HepG2 (cell line): Measurements from ENCODE around the gene TGFBR1. TPM values are rescaled to one million over a fixed set of nuclear protein-coding genes. Genes with fewer than 3 reads are reported as not detected.

ENCODE experiments used
- BORCS8-MEF2B ChIP-seq: sonication (generic); formaldehyde crosslinking; IDR thresholded peaks from 2 replicates; pipeline ENCODE4 v1.8.0; 2022; ENCODE audit warnings: mild to moderate bottlenecking, missing genetic modification reagents
- CBFB ChIP-seq: sonication (generic); formaldehyde crosslinking; IDR thresholded peaks from 2 replicates; pipeline ENCODE4 v1.4.0; 2020; ENCODE audit warnings: missing genetic modification reagents
- ETV5 ChIP-seq: IDR thresholded peaks from 2 replicates; pipeline ENCODE4 v1.6.1; 2018; ENCODE audit warnings: missing biosample characterization, missing genetic modification reagents, inconsistent platforms, borderline replicate concordance
- ETV6 ChIP-seq: sonication (generic); formaldehyde crosslinking; conservative IDR thresholded peaks from 2 replicates; pipeline ENCODE4 v1.4.0; 2020; ENCODE audit warnings: missing genetic modification reagents
- GFI1 ChIP-seq: sonication (generic); formaldehyde crosslinking; IDR thresholded peaks from 2 replicates; pipeline ENCODE4 v1.5.0; 2020; ENCODE audit warnings: missing genetic modification reagents, mild to moderate bottlenecking, borderline replicate concordance
- KMT2A ChIP-seq: sonication (generic); formaldehyde crosslinking; IDR thresholded peaks from 2 replicates; pipeline ENCODE4 v1.4.0; 2020; ENCODE audit warnings: missing genetic modification reagents
- MYC ChIP-seq: sonication (generic); formaldehyde crosslinking; IDR thresholded peaks from 2 replicates; pipeline ENCODE4 v1.9.0; 2021; ENCODE audit warnings: missing genetic modification reagents, borderline replicate concordance
- PHF8 ChIP-seq: sonication (generic); formaldehyde crosslinking; IDR thresholded peaks from 2 replicates; pipeline ENCODE4 v1.5.0; 2020; ENCODE audit warnings: missing genetic modification reagents
- STAT5B ChIP-seq: sonication (generic); formaldehyde crosslinking; IDR thresholded peaks from 2 replicates; pipeline ENCODE4 v1.4.0; 2020; ENCODE audit warnings: missing genetic modification reagents
- ZFP36L2 ChIP-seq: sonication (generic); formaldehyde crosslinking; IDR thresholded peaks from 2 replicates; pipeline ENCODE4 v1.4.0; 2020; ENCODE audit warnings: missing genetic modification reagents
- ZNF317 ChIP-seq: sonication (generic); formaldehyde crosslinking; IDR thresholded peaks from 2 replicates; pipeline ENCODE4 v1.5.0; 2020; ENCODE audit warnings: mild to moderate bottlenecking, missing genetic modification reagents
- ZNF549 ChIP-seq: sonication (generic); formaldehyde crosslinking; IDR thresholded peaks from 2 replicates; pipeline ENCODE4 v1.5.0; 2020; ENCODE audit warnings: missing genetic modification reagents
- ZNF562 ChIP-seq: sonication (generic); formaldehyde crosslinking; IDR thresholded peaks from 2 replicates; pipeline ENCODE4 v1.8.0; 2022; ENCODE audit warnings: missing genetic modification reagents, borderline replicate concordance
- ZNF777 ChIP-seq: sonication (generic); formaldehyde crosslinking; IDR thresholded peaks from 2 replicates; pipeline ENCODE4 v1.4.0; 2020; ENCODE audit warnings: missing genetic modification reagents
- polyA plus RNA-seq, 8 experiments: library from polyadenylated mRNA; depleted of rRNA in 3 of 8; stranded (reverse) in 7 of 8; unstranded in 1 of 8; fragments of >200 nt; fragmentation: Illumina TruSeq in 4 of 8; extraction: Trizol in 4 of 8; gene quantifications; 2 replicates each; pipeline versions ENCODE4 v1.2.1 to v1.2.3, GENCODE V29; 2011 to 2016; ENCODE audit warnings: low read depth in 4 of 8, missing spikeins in 1 of 8, mixed read lengths in 1 of 8; ENCODE audit not compliant: insufficient read depth in 1 of 8
- total RNA-seq, 5 experiments: library from RNA; depleted of rRNA; stranded (reverse); fragments of >200 nt; fragmentation: Illumina TruSeq; extraction: Trizol; gene quantifications; 2 replicates each; pipeline ENCODE4 v1.2.3, GENCODE V29; 2016; ENCODE audit warnings: low read depth in 1 of 5
- TF ChIP-seq, protein P1 (sequence below): sonication (generic); formaldehyde crosslinking; IDR thresholded peaks from 2 replicates; pipeline ENCODE4 v1.8.1; 2022; ENCODE audit warnings: mild to moderate bottlenecking, missing genetic modification reagents
- TF ChIP-seq, protein P2 (sequence below): sonication (generic); formaldehyde crosslinking; IDR thresholded peaks from 2 replicates; pipeline ENCODE4 v1.5.0; 2020; ENCODE audit warnings: mild to moderate bottlenecking, missing genetic modification reagents
- TF ChIP-seq, protein P3 (sequence below): IDR thresholded peaks from 2 replicates; pipeline ENCODE4 v1.6.1; 2018; ENCODE audit warnings: missing genetic modification reagents
- TF ChIP-seq, protein P4 (sequence below): sonication (generic); formaldehyde crosslinking; IDR thresholded peaks from 2 replicates; pipeline ENCODE4 v1.5.0; 2020; ENCODE audit warnings: missing genetic modification reagents, mild to moderate bottlenecking, borderline replicate concordance
- TF ChIP-seq, protein P5 (sequence below): sonication (generic); formaldehyde crosslinking; IDR thresholded peaks from 2 replicates; pipeline ENCODE4 v1.5.0; 2020; ENCODE audit warnings: missing genetic modification reagents
- TF ChIP-seq, protein P6 (sequence below): sonication (generic); formaldehyde crosslinking; IDR thresholded peaks from 2 replicates; pipeline ENCODE4 v1.8.0; 2022; ENCODE audit warnings: mild to moderate bottlenecking, missing genetic modification reagents; ENCODE audit not compliant: insufficient replicate concordance

TGFBR1 gene
- total and polyA plus RNA-seq, 2 of the 13 experiments (the other 11 are each of a cell fraction or from before 2014, with no cell fraction given), result 16.8 to 23.9 TPM

DNA sequence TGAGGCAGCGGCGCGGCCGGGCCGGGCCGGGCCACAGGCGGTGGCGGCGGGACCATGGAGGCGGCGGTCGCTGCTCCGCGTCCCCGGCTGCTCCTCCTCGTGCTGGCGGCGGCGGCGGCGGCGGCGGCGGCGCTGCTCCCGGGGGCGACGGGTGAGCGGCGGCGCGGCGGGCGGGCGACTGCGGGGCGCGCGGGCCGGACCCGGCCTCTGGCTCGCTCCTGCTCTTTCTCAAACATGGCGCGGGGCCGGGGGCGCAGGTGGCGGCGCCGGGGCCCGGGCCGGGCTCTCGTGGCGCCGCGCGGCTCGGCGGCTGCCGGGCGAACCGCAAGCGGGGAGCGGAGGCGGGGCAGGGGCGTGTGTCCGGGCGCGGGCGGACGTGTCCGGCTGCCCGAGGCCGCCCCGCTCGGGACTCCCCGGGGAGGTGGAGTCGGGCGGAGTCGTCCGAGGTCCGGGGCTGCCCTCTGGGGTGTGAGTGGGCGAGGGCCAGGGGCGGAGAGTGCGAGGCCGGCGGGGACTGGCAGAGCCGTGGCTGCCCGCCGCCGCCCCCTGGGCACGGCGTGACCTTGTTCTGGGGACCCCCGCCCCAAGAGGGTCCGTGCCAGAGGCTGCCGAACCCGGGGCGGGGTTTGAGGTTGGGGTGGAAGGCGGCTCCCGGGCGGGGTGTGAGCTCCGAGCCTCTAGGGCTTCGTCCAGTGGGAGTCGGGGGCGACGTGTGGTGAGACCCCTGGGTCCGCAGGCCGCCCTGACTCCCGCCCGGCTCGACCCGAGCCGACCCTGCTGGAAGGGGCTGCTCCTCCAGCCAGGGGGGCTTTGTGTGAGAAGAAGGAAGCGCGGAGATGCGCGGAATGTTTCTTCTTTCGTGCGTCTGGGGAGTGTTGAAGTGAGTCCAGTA is 485 bp downstream of the TGFBR1 start (continued):
- TF ChIP-seq MYC (CRISPR knock-in tag) (no peak; the same call in 1 of the 2 replicates), ZNF317 (CRISPR knock-in tag) (no peak), CBFB (no peak), ZFP36L2 (CRISPR knock-in tag) (no peak), ZNF549 (CRISPR knock-in tag) (no peak), ZNF562 (CRISPR knock-in tag) (no peak), KMT2A (0 out of 2 replicates have a peak, but pooled peaks have one; percentile 22), PHF8 (peak; percentile 50), ETV5 (CRISPR knock-in tag) (0 out of 2 replicates have a peak, but pooled peaks have one; percentile 14), GFI1 (CRISPR knock-in tag) (no peak), STAT5B (CRISPR knock-in tag) (no peak), BORCS8-MEF2B (CRISPR knock-in tag) (no peak; the same call in 1 of the 2 replicates), ZNF777 (CRISPR knock-in tag) (peak; percentile 66), ETV6 (0 out of 2 replicates have a peak, but pooled peaks have one; percentile 48)
- TF ChIP-seq, protein P1, sequence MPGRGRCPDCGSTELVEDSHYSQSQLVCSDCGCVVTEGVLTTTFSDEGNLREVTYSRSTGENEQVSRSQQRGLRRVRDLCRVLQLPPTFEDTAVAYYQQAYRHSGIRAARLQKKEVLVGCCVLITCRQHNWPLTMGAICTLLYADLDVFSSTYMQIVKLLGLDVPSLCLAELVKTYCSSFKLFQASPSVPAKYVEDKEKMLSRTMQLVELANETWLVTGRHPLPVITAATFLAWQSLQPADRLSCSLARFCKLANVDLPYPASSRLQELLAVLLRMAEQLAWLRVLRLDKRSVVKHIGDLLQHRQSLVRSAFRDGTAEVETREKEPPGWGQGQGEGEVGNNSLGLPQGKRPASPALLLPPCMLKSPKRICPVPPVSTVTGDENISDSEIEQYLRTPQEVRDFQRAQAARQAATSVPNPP (CRISPR knock-in tag), result no peak
- TF ChIP-seq, protein P2, sequence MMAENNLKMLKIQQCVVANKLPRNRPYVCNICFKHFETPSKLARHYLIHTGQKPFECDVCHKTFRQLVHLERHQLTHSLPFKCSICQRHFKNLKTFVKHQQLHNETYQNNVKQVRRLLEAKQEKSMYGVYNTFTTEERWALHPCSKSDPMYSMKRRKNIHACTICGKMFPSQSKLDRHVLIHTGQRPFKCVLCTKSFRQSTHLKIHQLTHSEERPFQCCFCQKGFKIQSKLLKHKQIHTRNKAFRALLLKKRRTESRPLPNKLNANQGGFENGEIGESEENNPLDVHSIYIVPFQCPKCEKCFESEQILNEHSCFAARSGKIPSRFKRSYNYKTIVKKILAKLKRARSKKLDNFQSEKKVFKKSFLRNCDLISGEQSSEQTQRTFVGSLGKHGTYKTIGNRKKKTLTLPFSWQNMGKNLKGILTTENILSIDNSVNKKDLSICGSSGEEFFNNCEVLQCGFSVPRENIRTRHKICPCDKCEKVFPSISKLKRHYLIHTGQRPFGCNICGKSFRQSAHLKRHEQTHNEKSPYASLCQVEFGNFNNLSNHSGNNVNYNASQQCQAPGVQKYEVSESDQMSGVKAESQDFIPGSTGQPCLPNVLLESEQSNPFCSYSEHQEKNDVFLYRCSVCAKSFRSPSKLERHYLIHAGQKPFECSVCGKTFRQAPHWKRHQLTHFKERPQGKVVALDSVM (CRISPR knock-in tag), result no peak
- TF ChIP-seq, protein P3, sequence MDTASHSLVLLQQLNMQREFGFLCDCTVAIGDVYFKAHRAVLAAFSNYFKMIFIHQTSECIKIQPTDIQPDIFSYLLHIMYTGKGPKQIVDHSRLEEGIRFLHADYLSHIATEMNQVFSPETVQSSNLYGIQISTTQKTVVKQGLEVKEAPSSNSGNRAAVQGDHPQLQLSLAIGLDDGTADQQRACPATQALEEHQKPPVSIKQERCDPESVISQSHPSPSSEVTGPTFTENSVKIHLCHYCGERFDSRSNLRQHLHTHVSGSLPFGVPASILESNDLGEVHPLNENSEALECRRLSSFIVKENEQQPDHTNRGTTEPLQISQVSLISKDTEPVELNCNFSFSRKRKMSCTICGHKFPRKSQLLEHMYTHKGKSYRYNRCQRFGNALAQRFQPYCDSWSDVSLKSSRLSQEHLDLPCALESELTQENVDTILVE (CRISPR knock-in tag), result no peak
- TF ChIP-seq, protein P4, sequence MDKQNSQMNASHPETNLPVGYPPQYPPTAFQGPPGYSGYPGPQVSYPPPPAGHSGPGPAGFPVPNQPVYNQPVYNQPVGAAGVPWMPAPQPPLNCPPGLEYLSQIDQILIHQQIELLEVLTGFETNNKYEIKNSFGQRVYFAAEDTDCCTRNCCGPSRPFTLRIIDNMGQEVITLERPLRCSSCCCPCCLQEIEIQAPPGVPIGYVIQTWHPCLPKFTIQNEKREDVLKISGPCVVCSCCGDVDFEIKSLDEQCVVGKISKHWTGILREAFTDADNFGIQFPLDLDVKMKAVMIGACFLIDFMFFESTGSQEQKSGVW (CRISPR knock-in tag), result no peak
- TF ChIP-seq, protein P5, sequence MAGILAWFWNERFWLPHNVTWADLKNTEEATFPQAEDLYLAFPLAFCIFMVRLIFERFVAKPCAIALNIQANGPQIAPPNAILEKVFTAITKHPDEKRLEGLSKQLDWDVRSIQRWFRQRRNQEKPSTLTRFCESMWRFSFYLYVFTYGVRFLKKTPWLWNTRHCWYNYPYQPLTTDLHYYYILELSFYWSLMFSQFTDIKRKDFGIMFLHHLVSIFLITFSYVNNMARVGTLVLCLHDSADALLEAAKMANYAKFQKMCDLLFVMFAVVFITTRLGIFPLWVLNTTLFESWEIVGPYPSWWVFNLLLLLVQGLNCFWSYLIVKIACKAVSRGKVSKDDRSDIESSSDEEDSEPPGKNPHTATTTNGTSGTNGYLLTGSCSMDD (CRISPR knock-in tag), result no peak
- TF ChIP-seq, protein P6, sequence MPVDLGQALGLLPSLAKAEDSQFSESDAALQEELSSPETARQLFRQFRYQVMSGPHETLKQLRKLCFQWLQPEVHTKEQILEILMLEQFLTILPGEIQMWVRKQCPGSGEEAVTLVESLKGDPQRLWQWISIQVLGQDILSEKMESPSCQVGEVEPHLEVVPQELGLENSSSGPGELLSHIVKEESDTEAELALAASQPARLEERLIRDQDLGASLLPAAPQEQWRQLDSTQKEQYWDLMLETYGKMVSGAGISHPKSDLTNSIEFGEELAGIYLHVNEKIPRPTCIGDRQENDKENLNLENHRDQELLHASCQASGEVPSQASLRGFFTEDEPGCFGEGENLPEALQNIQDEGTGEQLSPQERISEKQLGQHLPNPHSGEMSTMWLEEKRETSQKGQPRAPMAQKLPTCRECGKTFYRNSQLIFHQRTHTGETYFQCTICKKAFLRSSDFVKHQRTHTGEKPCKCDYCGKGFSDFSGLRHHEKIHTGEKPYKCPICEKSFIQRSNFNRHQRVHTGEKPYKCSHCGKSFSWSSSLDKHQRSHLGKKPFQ (CRISPR knock-in tag), result no peak
